Activated CD4-positive, alpha-beta memory T cell treated with anti-CD3 and anti-CD28 coated beads for 36 hours (primary cell): Measurements from ENCODE around the gene TSHZ2. TPM values are rescaled to one million over a fixed set of nuclear protein-coding genes. Genes with fewer than 3 reads are reported as not detected.

ENCODE experiments used
- CTCF ChIA-PET: fragments of 350-600 bp; sonication (Branson Sonifier 250); formaldehyde crosslinking; loops from one replicate; lab custom pipeline; 2021; ENCODE audit warnings: antibody characterized with exemption, inconsistent platforms; lab: Charles Lee
- POLR2A ChIA-PET: fragments of 350-600 bp; sonication (Branson Sonifier 250); formaldehyde crosslinking; loops from one replicate; lab custom pipeline; 2021; ENCODE audit warnings: antibody characterized with exemption; lab: Charles Lee
- DNase-seq: peaks from one replicate; pipeline ENCODE4 v3.0.0-alpha.2; 2020
- H3K27ac Mint-ChIP-seq: one replicate; pipeline ENCODE4 v1.8.0; 2021; ENCODE audit warnings: mixed read lengths
- H3K27me3 Mint-ChIP-seq: one replicate; pipeline ENCODE4 v1.8.0; 2021; ENCODE audit warnings: mixed read lengths
- H3K36me3 Mint-ChIP-seq: one replicate; pipeline ENCODE4 v1.8.0; 2021; ENCODE audit warnings: mixed read lengths
- H3K4me1 Mint-ChIP-seq: one replicate; pipeline ENCODE4 v1.8.0; 2021; ENCODE audit warnings: low read depth, mixed read lengths
- H3K4me3 Mint-ChIP-seq: one replicate; pipeline ENCODE4 v1.8.0; 2021; ENCODE audit warnings: mild to moderate bottlenecking, mixed read lengths
- H3K9me3 Mint-ChIP-seq: one replicate; pipeline ENCODE4 v1.8.0; 2021; ENCODE audit warnings: mixed read lengths
- intact Hi-C: fragments of 100-400 bp; cut with micrococcal nuclease; formaldehyde crosslinking; loops from one replicate; pipeline ENCODE4 v1.15.1; 2023
- total RNA-seq, 2 experiments: library from RNA; stranded (reverse); gene quantifications; one replicate each; pipeline ENCODE4 v1.2.3, GENCODE V29; 2021

TSHZ2 gene
- total RNA-seq, 2 experiments from 2014 or later = 28.9 to 36.0 TPM

DNA sequence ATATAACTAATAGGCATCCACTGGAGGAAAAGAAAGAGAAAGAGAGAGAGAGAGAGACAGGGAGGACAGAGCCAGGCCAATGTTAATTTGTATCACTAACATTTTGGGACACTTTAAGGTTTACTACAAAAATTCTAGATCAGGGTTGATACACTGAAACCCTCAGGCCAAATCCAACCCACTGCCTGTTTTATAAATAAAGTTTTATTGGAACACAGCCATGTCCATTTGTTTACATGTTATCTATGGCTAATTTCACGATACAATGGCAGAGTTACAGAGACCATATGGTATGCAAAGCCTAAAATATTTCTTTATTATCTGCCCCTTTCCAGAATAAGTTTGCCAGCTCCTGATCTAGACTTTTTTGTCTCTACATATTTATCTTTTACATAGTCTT is 357.6 kb downstream of the TSHZ2 start:
- intact Hi-C loops = no loop called here
- H3K27me3 Mint-ChIP-seq = no peaks in the 10 kb centered on the region
- H3K9me3 Mint-ChIP-seq = no peaks in the 10 kb centered on the region
- H3K27ac Mint-ChIP-seq = no peak overlapping the region
- DNase-seq = no peak
- peaks cover 3% of the 10 kb centered on the region for H3K4me1 Mint-ChIP-seq
- peaks cover 4% of the 10 kb centered on the region for H3K36me3 Mint-ChIP-seq
- H3K4me3 Mint-ChIP-seq = no peak overlapping the region
- ChIA-PET POLR2A (no interaction called here), CTCF (no interaction called here)

DNA sequence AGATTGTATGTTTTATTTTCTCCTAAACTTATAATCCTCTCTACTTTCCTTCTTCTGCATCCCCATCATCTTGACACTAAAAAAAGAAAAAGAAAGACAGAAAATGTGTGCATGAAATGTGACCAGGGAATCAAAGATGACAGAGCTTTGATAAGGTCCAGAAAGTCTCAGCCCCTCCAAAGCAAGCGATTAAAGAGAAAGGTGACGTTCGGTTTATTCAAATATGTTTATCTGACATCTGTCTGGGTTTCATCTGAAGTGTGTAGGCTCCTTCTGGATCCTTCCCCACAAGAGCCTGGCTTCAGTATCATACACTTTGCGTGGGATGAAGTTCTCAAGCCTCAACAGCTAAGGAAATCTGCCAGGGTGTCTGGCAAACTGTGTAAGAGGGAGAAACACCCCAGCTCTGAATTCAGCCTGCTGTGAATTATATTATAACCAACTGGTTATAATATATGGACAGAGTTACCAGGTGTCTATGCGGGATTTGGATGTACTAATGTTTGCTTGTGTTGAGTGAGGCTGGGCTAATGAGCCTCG is 358.5 kb downstream of the TSHZ2 start:
- CTCF ChIA-PET = no interaction called here
- H3K27ac Mint-ChIP-seq = no peak overlapping the region
- no peaks in the 10 kb centered on the region for H3K27me3 Mint-ChIP-seq

DNA sequence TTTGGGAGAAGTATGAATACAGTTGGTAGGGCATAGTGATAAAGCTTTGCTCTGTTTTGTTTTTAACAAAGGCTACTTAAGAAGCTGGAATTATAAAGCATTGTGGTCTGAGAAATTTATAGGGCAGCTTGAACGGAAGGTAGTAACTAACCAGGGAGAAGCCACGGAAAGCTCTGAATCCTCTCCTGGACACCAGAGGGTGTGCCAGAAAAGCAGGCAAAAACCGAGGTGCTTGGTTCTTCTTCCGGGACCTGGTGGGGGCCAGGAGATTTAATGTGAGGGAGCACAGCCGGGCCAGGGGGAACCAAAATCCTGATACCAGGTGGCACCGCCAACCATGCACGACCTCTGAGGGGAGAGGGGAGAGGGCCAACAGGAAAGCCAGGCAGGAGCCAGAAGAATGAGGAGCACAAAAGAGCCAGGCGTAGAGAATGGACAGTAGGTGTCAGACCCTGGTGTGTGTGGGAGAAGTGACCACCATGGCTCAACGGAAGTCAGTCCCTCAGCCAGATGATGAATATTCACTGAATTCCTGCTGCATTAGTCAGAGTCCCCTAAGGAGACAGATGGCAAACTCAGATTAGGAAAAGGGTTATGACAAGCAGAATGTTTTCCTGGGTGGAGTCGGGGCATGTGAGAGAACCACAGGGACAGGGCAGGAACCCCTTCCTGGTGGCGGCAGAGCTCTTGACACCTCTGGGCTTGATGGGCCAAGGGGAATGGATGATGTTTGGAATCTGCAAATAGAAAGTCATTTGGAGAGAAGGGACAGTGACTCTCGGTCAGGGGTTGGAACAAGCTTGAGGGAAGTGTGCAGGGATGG is 359.2 kb downstream of the TSHZ2 start:
- DNase-seq = no peak
- intact Hi-C loops = no loop called here
- H3K4me3 Mint-ChIP-seq = no peak overlapping the region
- no peaks in the 10 kb centered on the region for H3K36me3 Mint-ChIP-seq
- H3K27me3 Mint-ChIP-seq = no peaks in the 10 kb centered on the region
- H3K9me3 Mint-ChIP-seq = no peaks in the 10 kb centered on the region
- no peak overlapping the region for H3K27ac Mint-ChIP-seq
- ChIA-PET CTCF (no interaction called here), POLR2A (no interaction called here)
- H3K4me1 Mint-ChIP-seq = peaks cover 3% of the 10 kb centered on the region

More for the DNA sequence above, 358.5 kb downstream of the TSHZ2 start:
- intact Hi-C loops = no loop called here
- Mint-ChIP-seq H3K36me3 (no peaks in the 10 kb centered on the region), H3K9me3 (no peaks in the 10 kb centered on the region), H3K4me3 (no peak overlapping the region), H3K4me1 (peaks cover 3% of the 10 kb centered on the region)
- POLR2A ChIA-PET = no interaction called here
- no peak for DNase-seq

DNA sequence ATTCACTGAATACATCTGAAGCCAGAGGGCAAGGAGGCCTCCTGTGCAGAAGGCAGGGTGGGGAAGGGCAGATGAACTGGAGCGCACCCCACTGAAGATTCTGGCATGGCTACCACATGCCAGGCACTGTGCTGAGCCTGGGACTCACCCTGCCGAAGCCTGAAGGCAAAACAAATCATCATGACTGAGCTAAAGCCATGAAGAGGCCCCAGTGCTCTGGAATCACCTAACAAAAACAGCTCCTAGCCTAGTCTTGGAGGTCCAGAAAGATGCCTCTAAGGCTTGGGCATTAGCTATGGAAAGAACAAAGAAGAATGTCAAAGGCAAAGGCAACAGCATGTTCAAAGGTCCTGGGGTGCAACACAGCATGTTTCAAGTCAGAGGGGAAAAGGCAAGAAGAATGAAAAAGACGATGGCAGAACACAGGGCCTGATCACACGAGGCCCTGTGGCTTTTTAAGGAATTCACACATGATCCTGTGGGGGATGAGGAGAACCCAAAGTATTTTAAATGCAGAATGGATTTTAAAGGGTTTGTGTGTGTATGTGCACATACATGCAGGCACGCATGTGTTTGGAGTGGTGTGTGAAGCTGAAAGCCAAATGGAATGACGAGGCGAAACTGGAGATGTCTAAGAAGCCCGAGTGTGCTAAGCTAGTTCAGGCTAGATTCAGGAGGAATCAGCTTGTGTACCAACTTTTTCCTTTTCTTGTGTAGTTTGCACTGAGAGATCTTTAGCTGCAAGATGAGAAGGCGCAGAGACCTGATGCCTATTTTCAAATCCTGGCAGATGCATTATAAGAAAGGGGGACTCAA is 360.1 kb downstream of the TSHZ2 start:
- intact Hi-C loops = no loop called here
- H3K4me3 Mint-ChIP-seq = no peak overlapping the region
- POLR2A ChIA-PET = no interaction called here
- H3K4me1 Mint-ChIP-seq = peaks cover 3% of the 10 kb centered on the region
- H3K27ac Mint-ChIP-seq = no peak overlapping the region
- CTCF ChIA-PET = no interaction called here
- no peaks in the 10 kb centered on the region for H3K36me3 Mint-ChIP-seq
- no peaks in the 10 kb centered on the region for H3K27me3 Mint-ChIP-seq
- no peaks in the 10 kb centered on the region for H3K9me3 Mint-ChIP-seq
- no peak for DNase-seq

DNA sequence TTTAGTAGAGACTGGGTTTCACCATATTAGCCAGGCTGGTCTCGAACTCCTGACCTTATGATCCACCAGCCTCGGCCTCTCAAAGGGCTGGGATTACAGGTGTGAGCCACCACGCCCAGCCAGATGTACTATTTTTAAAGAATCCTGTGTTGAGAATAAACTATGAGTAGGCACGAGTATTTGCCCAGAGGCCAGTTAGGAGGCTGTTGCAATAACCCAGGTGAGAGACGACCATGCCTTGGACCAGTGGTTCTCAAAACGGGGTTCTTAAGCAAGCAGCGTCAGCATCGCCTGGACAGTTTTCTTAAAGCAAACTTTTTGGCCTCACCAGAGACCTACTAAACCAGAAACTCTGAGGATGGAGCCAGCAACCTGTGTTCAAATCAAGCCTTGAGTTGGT is 362.7 kb downstream of the TSHZ2 start:
- intact Hi-C loops = no loop called here
- Mint-ChIP-seq H3K9me3 (no peaks in the 10 kb centered on the region), H3K36me3 (no peaks in the 10 kb centered on the region), H3K27ac (no peak overlapping the region), H3K27me3 (no peaks in the 10 kb centered on the region), H3K4me1 (peaks cover 3% of the 10 kb centered on the region), H3K4me3 (no peak overlapping the region)
- no peak for DNase-seq
- POLR2A ChIA-PET = interaction anchor here (0.6 kb wide), 1 partner anchor 134 kb away, joined by 5 read pairs; no protein-coding TSS in a partner anchor
- CTCF ChIA-PET = no interaction called here

DNA sequence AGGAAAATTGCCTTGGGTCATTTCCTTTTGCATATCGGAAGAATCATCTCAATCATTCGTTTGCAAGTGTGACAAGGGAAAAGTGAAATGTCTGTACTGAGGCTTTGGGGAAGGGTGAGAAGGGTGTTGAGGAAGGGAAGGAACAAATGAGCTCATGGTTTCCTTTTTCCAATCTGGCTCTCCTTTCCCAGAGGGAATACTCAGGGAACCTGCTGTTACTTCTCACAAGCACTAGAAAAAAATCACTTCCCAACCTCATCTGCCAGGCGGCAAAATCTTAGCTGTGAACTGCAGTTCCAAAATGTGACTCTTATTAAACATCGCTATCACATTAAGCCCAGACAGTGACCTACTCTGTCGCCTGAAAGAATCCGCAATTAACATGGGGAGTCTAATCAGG is 363.4 kb downstream of the TSHZ2 start:
- H3K36me3 Mint-ChIP-seq = no peaks in the 10 kb centered on the region
- intact Hi-C loops = no loop called here
- no peaks in the 10 kb centered on the region for H3K9me3 Mint-ChIP-seq
- no peaks in the 10 kb centered on the region for H3K27me3 Mint-ChIP-seq
- H3K27ac Mint-ChIP-seq = no peak overlapping the region
- no peak for DNase-seq
- H3K4me1 Mint-ChIP-seq = peaks cover 3% of the 10 kb centered on the region
- ChIA-PET POLR2A (interaction anchor here (0.6 kb wide), 1 partner anchor 134 kb away, joined by 5 read pairs; no protein-coding TSS in a partner anchor), CTCF (no interaction called here)
- H3K4me3 Mint-ChIP-seq = no peak overlapping the region

DNA sequence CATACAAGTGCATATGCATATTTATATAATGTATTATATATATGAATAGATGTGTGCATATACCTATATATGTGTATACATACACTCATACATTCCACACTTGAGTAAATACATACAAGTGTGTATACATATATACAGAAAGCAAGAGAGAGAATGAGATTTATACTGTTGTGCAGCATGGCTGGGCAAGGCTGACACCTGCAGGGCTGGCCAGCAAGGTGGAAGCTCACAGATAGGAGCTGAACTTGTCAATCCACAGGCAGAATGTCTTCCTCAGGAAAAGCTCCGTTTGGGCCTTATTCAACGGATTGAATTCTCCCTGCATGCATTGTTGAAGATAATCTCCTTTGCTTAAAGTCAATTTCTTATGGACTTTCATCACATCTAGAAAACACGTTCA is 364.7 kb downstream of the TSHZ2 start:
- Mint-ChIP-seq H3K36me3 (no peaks in the 10 kb centered on the region), H3K4me1 (peaks cover 3% of the 10 kb centered on the region), H3K27me3 (no peaks in the 10 kb centered on the region), H3K27ac (no peak overlapping the region), H3K9me3 (no peaks in the 10 kb centered on the region), H3K4me3 (no peak overlapping the region)
- no peak for DNase-seq
- ChIA-PET POLR2A (no interaction called here), CTCF (no interaction called here)
- intact Hi-C loops = no loop called here

DNA sequence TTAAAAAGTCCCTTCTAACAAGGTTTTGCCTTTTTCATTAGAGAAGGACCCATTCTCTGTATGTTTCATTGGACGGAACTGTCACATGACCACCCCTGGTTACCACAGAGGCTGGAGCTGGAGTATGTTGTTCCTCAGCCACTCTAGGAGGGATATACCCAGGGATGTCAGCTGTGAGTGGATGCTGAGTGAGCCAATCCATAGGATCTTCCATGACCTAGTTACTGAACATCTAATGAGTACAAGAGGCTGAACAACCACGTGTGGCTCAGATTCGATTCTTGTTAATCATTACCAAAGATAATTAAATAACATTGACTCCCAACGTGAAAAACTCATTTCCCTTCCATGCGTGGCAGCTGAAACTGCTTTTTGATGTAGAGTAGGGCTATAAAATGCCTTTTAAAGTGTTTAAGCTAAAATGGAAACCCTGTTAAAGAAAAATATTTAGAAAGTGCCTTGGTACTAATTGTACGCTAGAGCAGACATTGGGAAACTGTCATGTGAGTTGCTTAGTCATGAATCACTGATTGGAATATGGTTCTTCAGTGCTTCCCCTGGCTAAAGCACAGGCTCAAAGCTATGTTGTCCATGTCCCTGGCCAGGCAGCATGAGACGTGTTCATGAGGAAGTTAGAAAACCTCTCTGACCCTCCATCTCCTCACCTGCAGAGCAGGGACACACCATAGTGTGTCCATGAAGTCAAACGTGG is 365.4 kb downstream of the TSHZ2 start:
- ChIA-PET POLR2A (no interaction called here), CTCF (no interaction called here)
- Mint-ChIP-seq H3K36me3 (no peaks in the 10 kb centered on the region), H3K27me3 (no peaks in the 10 kb centered on the region), H3K27ac (no peak overlapping the region), H3K9me3 (no peaks in the 10 kb centered on the region), H3K4me1 (peaks cover 3% of the 10 kb centered on the region), H3K4me3 (no peak overlapping the region)
- no peak for DNase-seq
- intact Hi-C loops = no loop called here

DNA sequence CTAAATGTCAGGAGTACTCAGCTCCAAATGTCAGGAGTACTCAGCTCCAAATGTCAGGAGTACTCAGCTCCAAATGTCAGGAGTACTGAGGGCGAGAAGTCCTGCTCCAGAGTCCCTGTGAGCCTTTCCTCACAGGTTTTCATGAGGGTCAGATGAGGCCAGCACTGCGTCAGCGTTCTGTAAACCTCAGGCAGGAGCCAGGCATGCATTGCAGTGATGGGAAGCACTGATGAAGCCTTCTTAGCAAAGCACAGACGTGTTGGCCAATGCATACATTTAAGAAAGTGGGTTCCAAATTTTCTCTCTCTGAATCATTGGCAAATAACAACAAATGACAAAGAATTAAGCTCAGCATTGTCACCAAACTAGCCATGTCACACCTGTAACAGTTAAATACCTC is 366.6 kb downstream of the TSHZ2 start:
- H3K9me3 Mint-ChIP-seq = no peaks in the 10 kb centered on the region
- no peak overlapping the region for H3K4me3 Mint-ChIP-seq
- no peak for DNase-seq
- no peak overlapping the region for H3K27ac Mint-ChIP-seq
- H3K27me3 Mint-ChIP-seq = no peaks in the 10 kb centered on the region
- POLR2A ChIA-PET = no interaction called here
- H3K4me1 Mint-ChIP-seq = peaks cover 2% of the 10 kb centered on the region
- H3K36me3 Mint-ChIP-seq = no peaks in the 10 kb centered on the region
- intact Hi-C loops = no loop called here
- CTCF ChIA-PET = no interaction called here

DNA sequence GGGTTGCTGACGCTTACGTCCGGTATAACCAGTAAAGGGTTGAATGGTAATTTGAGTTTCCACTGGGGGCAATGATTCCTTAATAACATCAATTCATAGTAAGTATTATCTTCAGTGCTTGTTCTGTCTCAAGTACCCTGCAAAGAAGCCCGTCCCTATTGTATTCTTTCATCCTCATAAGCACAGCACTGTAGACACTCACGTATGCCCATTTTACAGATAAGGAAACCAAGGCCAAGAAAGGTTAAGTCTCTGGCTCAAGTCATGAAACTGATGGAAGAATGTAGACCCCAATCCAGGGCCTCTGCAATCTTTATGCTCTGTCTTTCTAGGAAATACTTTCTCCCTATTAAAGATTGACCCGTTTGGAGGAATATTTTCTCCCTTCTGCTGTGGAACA is 370.3 kb downstream of the TSHZ2 start:
- ChIA-PET POLR2A (no interaction called here), CTCF (no interaction called here)
- Mint-ChIP-seq H3K27me3 (no peaks in the 10 kb centered on the region), H3K27ac (no peak overlapping the region), H3K4me3 (no peak overlapping the region), H3K4me1 (no peaks in the 10 kb centered on the region), H3K9me3 (no peaks in the 10 kb centered on the region), H3K36me3 (peaks cover 5% of the 10 kb centered on the region)
- DNase-seq = no peak
- intact Hi-C loops = no loop called here

DNA sequence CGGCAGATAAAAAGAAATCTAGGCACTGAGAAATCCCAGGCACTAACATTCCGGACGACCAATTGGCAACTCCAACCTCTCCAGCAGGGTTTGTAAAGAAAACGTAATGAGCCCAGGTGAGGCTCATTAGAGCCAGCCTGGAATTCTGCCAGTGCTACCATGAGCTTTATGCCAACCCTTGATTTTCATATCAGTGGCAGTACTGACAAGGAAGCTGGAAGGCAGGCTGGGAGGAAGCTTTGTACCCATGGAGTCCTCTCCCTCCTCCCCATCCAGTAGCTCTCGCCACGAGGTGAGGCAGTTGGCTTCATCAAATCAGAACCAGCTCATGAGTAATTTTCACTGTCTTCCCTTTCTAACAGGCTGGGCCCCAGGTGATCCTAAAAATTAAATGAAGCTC is 371.3 kb downstream of the TSHZ2 start:
- no peak overlapping the region for H3K4me3 Mint-ChIP-seq
- H3K27ac Mint-ChIP-seq = no peak overlapping the region
- intact Hi-C loops = no loop called here
- POLR2A ChIA-PET = no interaction called here
- CTCF ChIA-PET = no interaction called here
- peaks cover 5% of the 10 kb centered on the region for H3K36me3 Mint-ChIP-seq
- H3K27me3 Mint-ChIP-seq = no peaks in the 10 kb centered on the region
- DNase-seq = no peak
- H3K4me1 Mint-ChIP-seq = no peaks in the 10 kb centered on the region
- H3K9me3 Mint-ChIP-seq = no peaks in the 10 kb centered on the region

DNA sequence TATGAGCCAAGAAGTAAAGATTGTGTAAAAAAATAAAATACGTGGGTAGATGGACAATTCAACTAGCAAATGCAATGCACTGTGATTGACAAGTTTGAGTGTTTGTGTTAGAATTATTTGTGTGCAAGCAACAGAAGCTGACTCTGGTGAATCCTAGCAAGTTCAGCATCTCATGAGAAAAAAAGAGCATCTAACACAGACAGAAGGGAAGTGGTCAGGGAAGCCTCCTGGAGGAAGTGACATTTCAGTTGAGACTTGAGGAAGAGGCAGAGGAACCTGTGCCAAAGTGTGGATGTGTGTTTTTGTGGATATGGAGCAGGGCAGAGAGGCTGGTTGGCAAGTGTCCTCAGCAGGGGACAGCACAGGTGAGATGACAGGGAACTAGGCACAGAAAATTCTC is 372.7 kb downstream of the TSHZ2 start:
- intact Hi-C loops = no loop called here
- no peaks in the 10 kb centered on the region for H3K4me1 Mint-ChIP-seq
- H3K27ac Mint-ChIP-seq = no peak overlapping the region
- POLR2A ChIA-PET = no interaction called here
- no peak overlapping the region for H3K4me3 Mint-ChIP-seq
- no peaks in the 10 kb centered on the region for H3K27me3 Mint-ChIP-seq
- H3K36me3 Mint-ChIP-seq = peaks cover 11% of the 10 kb centered on the region
- no peaks in the 10 kb centered on the region for H3K9me3 Mint-ChIP-seq
- no peak for DNase-seq
- CTCF ChIA-PET = no interaction called here
